Right cardiac atrium (tissue), 5 donors: ENCODE results near the gene MRPL47. TPM values are rescaled to one million over a fixed set of nuclear protein-coding genes. Genes with fewer than 3 reads are reported as not detected.

Experiments used
- ATAC-seq, 2 donors: fragments of 200-7000 bp; cut with Tn5 transposase; one replicate each; pipeline versions ENCODE4 v1.8.0 to v1.9.1; 2020; ENCODE audit warnings: moderate library complexity in 2 of 2, mild to moderate bottlenecking in 1 of 2
- DNase-seq, 3 donors: peaks; one replicate each; pipeline ENCODE4 v3.0.0-alpha.2; 2020
- H3K27ac ChIP-seq: one replicate; pipeline ENCODE4 v1.5.1; 2013; ENCODE audit warnings: mild to moderate bottlenecking, low read length, control low read depth, moderate library complexity
- H3K27me3 ChIP-seq: one replicate; pipeline ENCODE4 v1.6.1; 2013; ENCODE audit not compliant: control insufficient read depth, insufficient read depth
- H3K4me1 ChIP-seq: one replicate; pipeline ENCODE4 v1.6.1; 2013; ENCODE audit warnings: low read length; ENCODE audit not compliant: control insufficient read depth, insufficient read depth
- H3K4me3 ChIP-seq: one replicate; pipeline ENCODE4 v1.5.1; 2013; ENCODE audit warnings: low read length, control low read depth
- H3K9me3 ChIP-seq: one replicate; pipeline ENCODE4 v1.6.1; 2013; ENCODE audit warnings: low read length; ENCODE audit not compliant: control insufficient read depth
- WGBS: extraction: QIAGEN DNeasy Blood & Tissue Kit; methylation state at CpG from one replicate; pipeline ENCODE4 v1.1.7; 2013; 5-methylcytosine and 5-hydroxymethylcytosine counted together
- intact Hi-C, 4 donors: fragments of 100-400 bp; cut with DNase I; formaldehyde crosslinking; loops; one replicate each; pipeline versions ENCODE4 v1.11.0 to v1.14.0; 2022 to 2023
- polyA plus RNA-seq: library from polyadenylated mRNA; stranded (reverse); fragments of 200-250 nt; gene quantifications from one replicate; pipeline ENCODE4 v1.2.3, GENCODE V29; 2013
- total RNA-seq, 4 donors: library from RNA; stranded (reverse); fragmentation: NEBNext Ultra II Directional; extraction: Animal tissue kit (Norgen Biotek cat#: 25700); gene quantifications; one replicate each; pipeline ENCODE4 v1.2.1, GENCODE V29; 2021
- donor health status: healthy with polysubstance abuse.
- donor health status: DM: no; HTN: yes; CAD: no.
- donor health status: DM: no; HTN: no; CAD: no.
- donor health status: DM: no; HTN: yes; CAD: no; lungs with severe emphysema.
- donor health status: DM: yes; HTN: yes; CAD: no.

MRPL47 gene
- total and polyA plus RNA-seq, 5 donors = 33.0 to 76.3 (median 38.4) TPM

DNA sequence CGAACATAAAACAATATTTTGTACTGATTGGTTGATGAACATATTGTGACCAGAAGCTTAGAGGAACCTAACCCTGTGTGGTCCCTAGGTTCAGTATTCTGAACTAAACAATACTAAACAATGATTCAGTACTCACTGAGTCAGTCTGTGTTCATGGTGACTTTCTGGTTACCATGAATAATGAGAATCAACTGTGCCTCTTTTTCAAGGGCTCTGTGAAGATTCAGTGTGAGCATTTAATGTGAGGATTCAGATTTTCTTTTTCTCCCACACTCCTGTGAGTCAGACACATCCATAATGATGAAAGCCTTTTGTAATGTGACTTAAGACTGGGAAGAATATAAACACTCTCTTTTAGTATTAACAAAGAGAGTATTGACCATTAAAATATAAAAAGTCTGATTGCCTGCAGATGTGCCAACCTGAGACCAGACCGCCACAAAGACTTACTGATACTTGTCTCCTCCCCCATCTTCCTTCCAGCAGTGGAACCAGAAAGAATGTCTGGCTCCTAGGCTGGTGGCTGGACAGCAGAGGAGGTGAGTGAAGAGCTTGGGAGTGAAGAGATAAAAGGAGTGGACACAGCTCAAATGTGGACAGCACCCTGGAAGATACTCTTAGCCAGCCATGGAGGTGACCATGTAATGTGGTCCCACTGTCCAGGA, 59.3 kb downstream of the MRPL47 start:
- no peaks in the 10 kb centered on the region for H3K9me3 ChIP-seq
- ATAC-seq (no peak), DNase-seq (no peak)
- H3K4me1 ChIP-seq = no peaks in the 10 kb centered on the region
- no peak overlapping the region for H3K4me3 ChIP-seq
- WGBS = 78% methylated on average over 2 of the region's 2 CpGs
- no peak overlapping the region for H3K27ac ChIP-seq
- intact Hi-C loops = no loop called here
- H3K27me3 ChIP-seq = no peaks in the 10 kb centered on the region

DNA sequence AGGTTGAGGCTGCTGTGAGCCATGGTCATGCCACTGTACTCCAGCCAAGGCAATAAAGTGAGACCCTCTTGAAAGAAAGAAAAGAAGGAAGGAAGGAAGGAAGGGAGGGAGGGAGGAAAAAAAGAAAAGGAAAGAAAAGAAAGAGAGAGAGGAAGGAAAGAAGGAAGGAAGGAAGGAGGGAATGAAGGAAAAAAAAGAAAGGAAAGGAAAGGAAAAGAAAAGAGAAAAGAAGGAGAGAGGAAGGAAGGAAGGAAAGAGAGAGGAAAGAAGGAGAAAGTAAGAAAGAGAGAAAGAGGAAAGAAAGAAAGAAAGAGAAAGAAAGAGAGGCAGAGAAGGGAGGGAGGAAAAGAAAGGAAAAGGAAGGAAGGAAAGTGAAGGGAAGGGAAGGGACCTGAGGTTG, 62.1 kb downstream of the MRPL47 start:
- H3K4me1 ChIP-seq = no peaks in the 10 kb centered on the region

DNA sequence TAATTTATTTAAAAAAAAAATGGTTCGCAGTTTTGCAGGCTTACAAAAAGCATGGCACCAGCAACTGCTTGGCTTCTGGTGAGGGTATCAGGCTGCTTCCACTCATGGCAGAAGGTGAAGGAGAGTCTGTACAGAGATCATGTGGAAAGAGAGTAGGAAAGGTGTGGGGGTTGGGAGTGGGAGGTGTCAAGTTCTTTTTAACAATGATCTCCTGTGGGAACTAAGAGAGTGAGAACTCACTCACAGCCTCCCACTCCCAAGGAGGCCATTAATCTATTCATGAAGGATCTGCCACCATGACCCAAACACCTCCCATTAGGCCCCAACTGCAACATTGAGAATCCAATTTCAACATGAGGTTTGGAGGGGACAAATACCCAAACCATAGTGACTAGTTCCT, 62.8 kb downstream of the MRPL47 start:
- no peak for ATAC-seq
- 96% methylated on average over 1 of the region's 1 CpG for WGBS

More for the DNA sequence above, 62.1 kb downstream of the MRPL47 start:
- Histone ChIP-seq H3K9me3 (no peaks in the 10 kb centered on the region), H3K27me3 (no peaks in the 10 kb centered on the region), H3K4me3 (no peak overlapping the region), H3K27ac (no peak overlapping the region)
- intact Hi-C loops = no loop called here
- no peak for ATAC-seq
- DNase-seq = no peak

GRCh38 chr3:179541094-179541493, 63.3 kb downstream of the MRPL47 start:
- Histone ChIP-seq H3K4me3 (no peak overlapping the region), H3K4me1 (no peaks in the 10 kb centered on the region), H3K9me3 (no peaks in the 10 kb centered on the region), H3K27me3 (no peaks in the 10 kb centered on the region), H3K27ac (no peak overlapping the region)
- WGBS = 73% methylated on average over 2 of the region's 2 CpGs
- ATAC-seq (no peak), DNase-seq (no peak)
- intact Hi-C loops = no loop called here

More for the DNA sequence above, 62.8 kb downstream of the MRPL47 start:
- intact Hi-C loops = no loop called here
- Histone ChIP-seq H3K27me3 (no peaks in the 10 kb centered on the region), H3K9me3 (no peaks in the 10 kb centered on the region), H3K4me1 (no peaks in the 10 kb centered on the region), H3K27ac (no peak overlapping the region), H3K4me3 (no peak overlapping the region)
- no peak for DNase-seq

Other genes with a start within 250 kb of the MRPL47 start
- gene GNB4, start 153.2 kb downstream of the MRPL47 start, total RNA-seq = 10 to 100 TPM; 14.8 to 67.3 (median 17.3) TPM
- gene GNB4, start 153.2 kb downstream of the MRPL47 start, polyA plus RNA-seq = 10.5 TPM
- gene ACTL6A, start 41.7 kb downstream of the MRPL47 start, total RNA-seq = 10 to 100 TPM; 16.1 to 25.0 (median 19.7) TPM
- gene ACTL6A, start 41.7 kb downstream of the MRPL47 start, polyA plus RNA-seq = 24.1 TPM
- gene NDUFB5, start 156 bp upstream of the MRPL47 start, total RNA-seq = 100 to 1,000 TPM; 224 to 284 (median 270) TPM
- gene NDUFB5, start 156 bp upstream of the MRPL47 start, polyA plus RNA-seq = 262 TPM
- gene USP13, start 48.4 kb upstream of the MRPL47 start, total RNA-seq = 100 to 1,000 TPM in 1 of 4 donors, 10 to 100 TPM in 3; 59.5 to 101 (median 74.9) TPM
- gene USP13, start 48.4 kb upstream of the MRPL47 start, polyA plus RNA-seq = 20.0 TPM